ENCODE results near the gene P3H3. TPM values are rescaled to one million over a fixed set of nuclear protein-coding genes. Genes with fewer than 3 reads are reported as not detected.
"Not testable (repeated sequence)": the region's sequence is repeated elsewhere in the genome, so short reads cannot be mapped to it uniquely, and the experiment has no call there.

P3H3 gene
- total RNA-seq, 2 experiments from 2014 or later = 0.86 to 1.3 TPM

DNA sequence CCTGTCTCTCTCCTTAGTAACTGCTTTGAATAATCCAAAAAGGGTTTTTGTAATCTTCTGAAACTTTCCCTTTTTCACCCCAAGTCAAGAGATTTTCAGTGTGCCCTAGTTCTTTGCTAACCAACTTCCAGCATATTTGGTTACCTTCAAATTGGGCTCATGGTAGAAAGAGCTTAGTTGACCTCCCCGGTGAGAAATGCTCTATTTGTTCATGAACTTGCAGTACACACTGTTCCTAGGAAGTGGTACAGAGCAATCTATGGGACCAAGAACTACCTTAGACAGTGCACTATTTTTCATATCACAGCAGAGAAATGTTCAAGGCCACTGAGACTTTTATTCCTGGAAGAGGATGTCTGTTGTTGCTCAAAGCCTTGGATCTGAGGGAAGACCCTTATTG is 25.4 kb downstream of the P3H3 start:
- intact Hi-C loops (cut with DNase I, micrococcal nuclease) = loop anchor here (1.0 to 5.0 kb wide), 4 partner anchors 14 to 296 kb away; partner anchors contain the start of genes IFFO1 (in 1 of the 2) and TPI1 (in 1 of the 2)
- peaks cover 21% of the 10 kb centered on the region for H3K4me1 Mint-ChIP-seq
- peaks cover 56% of the 10 kb centered on the region for H3K36me3 Mint-ChIP-seq (ENCODE audit: low read depth)
- H3K4me3 Mint-ChIP-seq = peak overlapping the region; percentile 93
- ATAC-seq = no peak
- CTCF ChIA-PET = interaction anchor here (0.6 to 4.0 kb wide), 12 partner anchors 11 to 283 kb away, joined by 3 to 51 read pairs (median 4); partner anchors contain the start of genes MLF2, SPSB2 and TPI1
- H3K27me3 Mint-ChIP-seq = no peaks in the 10 kb centered on the region
- DNase-seq = no peak
- H3K27ac Mint-ChIP-seq = peak overlapping the region; percentile 99
- H3K9me3 Mint-ChIP-seq (ENCODE audit: low read depth) = no peaks in the 10 kb centered on the region
- POLR2A ChIA-PET = interaction anchor here (0.6 to 4.2 kb wide), 9 partner anchors 9 to 360 kb away, joined by 3 to 65 read pairs (median 11); partner anchors contain the start of genes C12orf57, COPS7A, MRPL51 and RNU7-1

DNA sequence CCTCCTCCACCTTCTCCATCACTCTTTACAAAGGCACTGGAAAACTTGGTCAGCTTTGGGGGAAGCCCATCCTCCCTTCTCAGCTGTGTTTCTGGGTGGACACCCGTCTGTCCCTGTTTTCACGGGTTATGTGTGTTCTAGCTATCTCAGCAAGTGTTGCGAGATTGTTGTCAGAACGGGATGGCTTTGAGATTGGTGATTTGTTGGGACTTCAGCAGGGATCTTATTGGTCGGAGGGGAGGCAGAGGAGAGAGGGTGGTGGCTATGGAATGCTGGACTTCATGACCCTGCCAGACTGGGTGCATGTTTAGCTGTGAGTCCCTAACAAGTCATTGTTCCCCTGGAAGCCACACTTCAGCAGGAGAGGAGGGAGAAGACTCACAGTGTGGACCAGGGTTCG is 25.8 kb downstream of the P3H3 start:
- H3K4me3 Mint-ChIP-seq = no peak overlapping the region
- CTCF ChIA-PET = interaction anchor here (0.6 to 4.0 kb wide), 7 partner anchors 13 to 284 kb away, joined by 3 to 51 read pairs (median 5); partner anchors contain the start of genes MLF2, SPSB2 and TPI1

DNA sequence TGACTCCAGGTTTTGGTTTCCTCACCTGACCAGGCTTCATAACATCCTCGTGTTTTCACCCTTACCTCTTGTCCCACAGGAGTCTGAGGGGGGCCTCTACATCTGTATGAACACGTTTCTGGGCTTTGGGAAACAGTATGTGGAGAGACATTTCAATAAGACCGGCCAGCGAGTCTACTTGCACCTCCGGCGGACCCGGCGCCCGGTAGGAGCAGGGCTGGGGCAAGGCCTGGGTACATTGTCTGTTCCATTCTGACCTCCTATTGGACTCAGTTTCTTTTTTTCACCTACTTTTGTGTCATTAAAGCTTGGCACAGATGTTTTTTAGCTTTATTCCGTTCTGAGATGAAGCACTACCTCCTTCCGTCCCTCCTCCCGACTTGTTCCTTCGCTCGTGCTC is 27.1 kb downstream of the P3H3 start:
- ChIA-PET CTCF (interaction anchor here (0.6 to 1.0 kb wide), 6 partner anchors 32 to 171 kb away, joined by 3 to 4 read pairs (median 3); no protein-coding TSS in a partner anchor), POLR2A (interaction anchor here (0.8 to 1.2 kb wide), 2 partner anchors 131 to 317 kb away, joined by 3 read pairs; partner anchors contain the start of gene COPS7A)
- H3K4me1 Mint-ChIP-seq = peaks cover 17% of the 10 kb centered on the region
- DNase-seq (no peak), ATAC-seq (no peak)
- H3K27ac Mint-ChIP-seq = no peak overlapping the region
- H3K27me3 Mint-ChIP-seq = no peaks in the 10 kb centered on the region
- peaks cover 49% of the 10 kb centered on the region for H3K36me3 Mint-ChIP-seq (ENCODE audit: low read depth)
- intact Hi-C loops (cut with DNase I, micrococcal nuclease) = no loop called here
- no peak overlapping the region for H3K4me3 Mint-ChIP-seq
- H3K9me3 Mint-ChIP-seq (ENCODE audit: low read depth) = no peaks in the 10 kb centered on the region

More for the DNA sequence above, 25.8 kb downstream of the P3H3 start:
- no peaks in the 10 kb centered on the region for H3K27me3 Mint-ChIP-seq
- DNase-seq (no peak), ATAC-seq (no peak)
- POLR2A ChIA-PET = interaction anchor here (1.8 to 4.2 kb wide), 2 partner anchors 10 to 13 kb away, joined by 6 to 65 read pairs; partner anchors contain the start of gene TPI1
- peak overlapping the region; percentile 99 for H3K27ac Mint-ChIP-seq
- H3K36me3 Mint-ChIP-seq (ENCODE audit: low read depth) = peaks cover 58% of the 10 kb centered on the region
- peaks cover 21% of the 10 kb centered on the region for H3K4me1 Mint-ChIP-seq
- no peaks in the 10 kb centered on the region for H3K9me3 Mint-ChIP-seq (ENCODE audit: low read depth)
- intact Hi-C loops (cut with DNase I, micrococcal nuclease) = loop anchor here (5.0 kb wide), 2 partner anchors 83 to 297 kb away; partner anchors contain the start of gene IFFO1 (in 1 of the 2)

DNA sequence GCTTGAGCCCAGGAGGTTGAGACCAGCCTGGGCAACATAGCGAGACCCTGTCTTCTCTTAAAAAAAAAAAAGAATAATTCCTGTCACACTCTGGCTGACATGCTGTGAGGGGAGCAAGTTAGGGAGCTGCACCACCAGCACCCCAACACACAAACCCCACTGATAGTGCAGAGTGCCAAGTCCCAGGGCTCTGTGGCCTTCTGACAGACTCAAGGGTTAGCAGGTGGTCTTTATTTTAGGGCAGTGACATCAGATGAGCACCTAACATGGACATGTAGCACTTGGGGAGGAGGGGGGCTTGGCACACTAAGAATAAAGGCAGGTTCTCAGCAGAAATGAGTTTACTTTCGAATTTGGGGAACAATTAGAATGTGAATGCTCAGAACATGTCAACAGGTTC is 30.6 kb downstream of the P3H3 start:
- no peak for DNase-seq
- ChIA-PET CTCF (interaction anchor here (0.9 to 1.6 kb wide), 2 partner anchors 13 to 23 kb away, joined by 3 to 4 read pairs; no protein-coding TSS in a partner anchor), POLR2A (interaction anchor here (0.7 kb wide), 1 partner anchor 483 kb away, joined by 10 read pairs; no protein-coding TSS in a partner anchor)
- H3K4me1 Mint-ChIP-seq = peaks cover 5% of the 10 kb centered on the region
- intact Hi-C loops (cut with DNase I, micrococcal nuclease) = no loop called here
- no peak for ATAC-seq
- peaks cover 67% of the 10 kb centered on the region for H3K36me3 Mint-ChIP-seq (ENCODE audit: low read depth)
- H3K9me3 Mint-ChIP-seq (ENCODE audit: low read depth) = no peaks in the 10 kb centered on the region
- no peaks in the 10 kb centered on the region for H3K27me3 Mint-ChIP-seq
- no peak overlapping the region for H3K4me3 Mint-ChIP-seq
- no peak overlapping the region for H3K27ac Mint-ChIP-seq

DNA sequence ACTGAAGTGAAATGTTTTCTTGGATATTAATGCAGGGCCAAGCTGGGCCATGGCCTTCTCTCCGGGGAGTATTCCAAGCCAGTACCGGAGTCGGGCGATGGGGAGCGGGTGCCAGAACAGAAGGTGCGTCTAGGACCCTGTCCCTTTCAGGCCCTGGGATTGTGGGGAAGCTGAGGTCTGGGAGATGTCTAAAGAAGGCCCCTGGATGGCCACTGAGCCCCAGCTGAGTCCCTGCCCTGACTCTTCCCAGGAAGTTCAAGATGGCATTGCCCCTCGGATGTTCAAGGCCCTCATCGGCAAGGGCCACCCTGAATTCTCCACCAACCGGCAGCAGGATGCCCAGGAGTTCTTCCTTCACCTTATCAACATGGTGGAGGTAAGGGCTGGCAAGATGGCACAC is 31.9 kb downstream of the P3H3 start:
- ATAC-seq (no peak), DNase-seq (no peak)
- H3K36me3 Mint-ChIP-seq (ENCODE audit: low read depth) = peaks cover 67% of the 10 kb centered on the region
- POLR2A ChIA-PET = interaction anchor here (0.5 to 0.7 kb wide), 2 partner anchors 16 to 27 kb away, joined by 3 to 7 read pairs; no protein-coding TSS in a partner anchor
- H3K27me3 Mint-ChIP-seq = no peaks in the 10 kb centered on the region
- no peaks in the 10 kb centered on the region for H3K4me1 Mint-ChIP-seq
- no peak overlapping the region for H3K4me3 Mint-ChIP-seq
- no peaks in the 10 kb centered on the region for H3K9me3 Mint-ChIP-seq (ENCODE audit: low read depth)
- CTCF ChIA-PET = interaction anchor here (2.3 kb wide), 1 partner anchor 9 kb away, joined by 9 read pairs; no protein-coding TSS in a partner anchor
- intact Hi-C loops (cut with DNase I, micrococcal nuclease) = no loop called here
- H3K27ac Mint-ChIP-seq = no peak overlapping the region

- Mint-ChIP-seq H3K4me3 (no peak overlapping the region), H3K36me3 (ENCODE audit: low read depth) (peaks cover 69% of the 10 kb centered on the region), H3K27ac (no peak overlapping the region), H3K27me3 (no peaks in the 10 kb centered on the region), H3K9me3 (ENCODE audit: low read depth) (no peaks in the 10 kb centered on the region), H3K4me1 (no peaks in the 10 kb centered on the region)
- no peak for DNase-seq
- POLR2A ChIA-PET = interaction anchor here (1.5 to 1.6 kb wide), 2 partner anchors 8 to 10 kb away, joined by 3 to 7 read pairs; partner anchors contain the start of gene CDCA3
- CTCF ChIA-PET = interaction anchor here (0.9 to 2.3 kb wide), 4 partner anchors 8 to 25 kb away, joined by 3 to 9 read pairs (median 4); partner anchors contain the start of gene SPSB2
- intact Hi-C loops (cut with DNase I, micrococcal nuclease) = no loop called here
- ATAC-seq = no peak
Measured at GRCh38 chr12:6860942-6861341, 32.7 kb downstream of the P3H3 start.

DNA sequence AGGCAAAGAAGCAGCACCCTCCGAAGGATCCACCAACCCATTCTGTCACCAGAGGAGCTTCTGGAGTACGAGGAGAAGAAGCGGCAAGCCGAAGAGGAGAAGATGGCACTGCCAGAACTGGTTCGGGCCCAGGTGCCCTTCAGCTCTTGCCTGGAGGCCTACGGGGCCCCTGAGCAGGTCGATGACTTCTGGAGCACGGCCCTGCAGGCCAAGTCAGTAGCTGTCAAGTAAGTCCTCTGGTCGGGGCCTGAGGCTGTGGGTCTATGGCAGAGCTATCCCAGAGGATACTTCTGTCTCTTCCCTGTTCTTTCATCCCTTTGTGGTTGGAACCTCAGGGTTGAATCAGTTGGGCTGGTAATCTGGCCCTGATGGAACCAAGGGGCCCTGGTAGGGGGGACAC is 33.2 kb downstream of the P3H3 start:
- DNase-seq (no peak), ATAC-seq (no peak)
- H3K4me3 Mint-ChIP-seq = no peak overlapping the region
- ChIA-PET POLR2A (interaction anchor here (1.5 to 1.6 kb wide), 2 partner anchors 9 to 10 kb away, joined by 3 to 7 read pairs; partner anchors contain the start of gene CDCA3), CTCF (interaction anchor here (0.9 to 2.3 kb wide), 4 partner anchors 8 to 25 kb away, joined by 3 to 9 read pairs (median 4); partner anchors contain the start of gene SPSB2)
- no peak overlapping the region for H3K27ac Mint-ChIP-seq
- no peaks in the 10 kb centered on the region for H3K9me3 Mint-ChIP-seq (ENCODE audit: low read depth)
- intact Hi-C loops (cut with DNase I, micrococcal nuclease) = no loop called here
- peaks cover 1% of the 10 kb centered on the region for H3K4me1 Mint-ChIP-seq
- peaks cover 67% of the 10 kb centered on the region for H3K36me3 Mint-ChIP-seq (ENCODE audit: low read depth)
- H3K27me3 Mint-ChIP-seq = no peaks in the 10 kb centered on the region

- intact Hi-C loops (cut with DNase I, micrococcal nuclease) = no loop called here
- CTCF ChIA-PET = interaction anchor here (0.6 to 1.8 kb wide), 3 partner anchors 10 to 34 kb away, joined by 3 to 7 read pairs (median 3); partner anchors contain the start of gene SPSB2
- Mint-ChIP-seq H3K9me3 (ENCODE audit: low read depth) (no peaks in the 10 kb centered on the region), H3K4me3 (no peak overlapping the region), H3K27me3 (no peaks in the 10 kb centered on the region), H3K4me1 (peaks cover 7% of the 10 kb centered on the region), H3K36me3 (ENCODE audit: low read depth) (peaks cover 58% of the 10 kb centered on the region), H3K27ac (no peak overlapping the region)
- ATAC-seq (no peak), DNase-seq (no peak)
- POLR2A ChIA-PET = no interaction called here
Measured at GRCh38 chr12:6863033-6863432, 34.8 kb downstream of the P3H3 start.

DNA sequence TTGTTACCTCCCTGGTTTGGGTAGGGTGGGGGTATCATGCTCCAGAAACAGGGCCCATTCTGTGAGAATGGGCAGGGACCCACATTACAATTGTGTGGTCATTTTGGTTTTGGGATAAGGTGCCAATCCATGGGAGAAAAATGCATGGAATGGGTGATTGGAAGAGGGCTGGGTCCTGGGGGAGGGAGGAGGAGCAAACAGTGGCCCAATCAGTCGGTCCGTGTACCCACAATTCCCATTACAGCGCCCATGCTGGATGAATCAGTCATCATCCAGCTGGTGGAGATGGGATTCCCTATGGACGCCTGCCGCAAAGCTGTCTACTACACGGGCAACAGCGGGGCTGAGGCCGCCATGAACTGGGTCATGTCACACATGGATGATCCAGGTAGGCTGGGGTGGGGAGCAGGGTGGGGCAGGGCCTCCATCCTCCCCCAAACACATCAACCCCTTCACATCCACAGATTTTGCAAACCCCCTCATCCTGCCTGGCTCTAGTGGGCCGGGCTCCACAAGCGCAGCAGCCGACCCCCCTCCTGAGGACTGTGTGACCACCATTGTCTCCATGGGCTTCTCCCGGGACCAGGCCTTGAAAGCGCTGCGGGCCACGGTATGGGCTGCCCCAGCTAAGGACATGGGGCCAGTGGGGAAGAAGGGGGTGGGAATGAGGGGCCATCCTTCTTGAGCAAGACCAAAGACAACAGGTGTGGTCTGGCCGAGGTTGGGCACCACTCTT is 35.5 kb downstream of the P3H3 start:
- intact Hi-C loops (cut with DNase I, micrococcal nuclease) = no loop called here
- POLR2A ChIA-PET = interaction anchor here (6.8 kb wide), 1 partner anchor 11 kb away, joined by 65 read pairs; the partner anchor contains the start of genes CDCA3 and USP5

DNA sequence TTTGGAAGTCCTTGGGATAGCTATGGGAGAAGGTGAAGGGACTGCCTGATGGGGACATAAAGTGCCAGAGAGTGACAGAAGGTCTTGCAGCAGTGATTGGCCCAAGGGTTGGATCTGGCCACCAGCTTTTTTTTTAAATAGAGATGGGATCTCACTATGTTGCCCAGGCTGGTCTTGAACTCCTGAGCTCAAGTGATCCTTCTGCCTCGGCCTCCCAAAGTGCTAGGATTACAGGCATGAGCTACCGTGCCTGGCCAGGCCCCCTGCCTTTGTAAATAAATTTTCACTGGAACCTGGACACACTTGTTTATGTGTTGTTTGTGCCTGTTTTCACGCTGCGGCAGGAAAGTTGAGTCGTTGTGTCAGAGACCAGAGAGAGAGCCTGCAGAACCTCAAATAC is 37.1 kb downstream of the P3H3 start:
- ChIA-PET CTCF (interaction anchor here (0.9 to 1.3 kb wide), 2 partner anchors 19 to 295 kb away, joined by 3 read pairs; no protein-coding TSS in a partner anchor), POLR2A (interaction anchor here (6.8 kb wide), 1 partner anchor 13 kb away, joined by 65 read pairs; the partner anchor contains the start of genes CDCA3 and USP5)
- not testable (repeated sequence) for H3K27me3 Mint-ChIP-seq; H3K27ac Mint-ChIP-seq; ATAC-seq; H3K4me3 Mint-ChIP-seq; H3K9me3 Mint-ChIP-seq (ENCODE audit: low read depth); DNase-seq
- Mint-ChIP-seq H3K4me1 (peaks cover 27% of the 10 kb centered on the region), H3K36me3 (ENCODE audit: low read depth) (peaks cover 70% of the 10 kb centered on the region)
- intact Hi-C loops (cut with DNase I, micrococcal nuclease) = loop anchor here in 1 of 2 experiments (5.0 kb wide), 1 partner anchor 37 kb away; the partner anchor contains the start of gene LRRC23

More for the DNA sequence above, 35.5 kb downstream of the P3H3 start:
- H3K4me1 Mint-ChIP-seq = peaks cover 11% of the 10 kb centered on the region
- DNase-seq = no peak
- H3K36me3 Mint-ChIP-seq (ENCODE audit: low read depth) = peaks cover 60% of the 10 kb centered on the region
- no peak for ATAC-seq
- no peak overlapping the region for H3K27ac Mint-ChIP-seq
- H3K27me3 Mint-ChIP-seq = no peaks in the 10 kb centered on the region
- no peaks in the 10 kb centered on the region for H3K9me3 Mint-ChIP-seq (ENCODE audit: low read depth)
- CTCF ChIA-PET = interaction anchor here (1.3 to 1.8 kb wide), 2 partner anchors 9 to 17 kb away, joined by 3 to 7 read pairs; partner anchors contain the start of gene SPSB2
- H3K4me3 Mint-ChIP-seq = no peak overlapping the region
